OCI-LY3 (cell line): ENCODE results near the gene LRRC74B.

ENCODE experiments used
- EZH2phosphoT487 ChIP-seq: fragments of 200-600 bp; shearing (Covaris generic); IDR thresholded peaks from 2 replicates; pipeline ENCODE4 v1.6.1; 2018; ENCODE audit warnings: antibody characterized with exemption, mixed run types, low read depth
- TF ChIP-seq, protein P1 (sequence below): fragments of 200-600, 300-600 bp; sonication (generic); IDR thresholded peaks from 2 replicates; pipeline ENCODE4 v1.5.1; 2014; ENCODE audit warnings: antibody characterized with exemption, low read length, low read depth

GRCh38 chr22:21030032-21030431 is 15.7 kb upstream of the LRRC74B start:
- TF ChIP-seq, protein P1, sequence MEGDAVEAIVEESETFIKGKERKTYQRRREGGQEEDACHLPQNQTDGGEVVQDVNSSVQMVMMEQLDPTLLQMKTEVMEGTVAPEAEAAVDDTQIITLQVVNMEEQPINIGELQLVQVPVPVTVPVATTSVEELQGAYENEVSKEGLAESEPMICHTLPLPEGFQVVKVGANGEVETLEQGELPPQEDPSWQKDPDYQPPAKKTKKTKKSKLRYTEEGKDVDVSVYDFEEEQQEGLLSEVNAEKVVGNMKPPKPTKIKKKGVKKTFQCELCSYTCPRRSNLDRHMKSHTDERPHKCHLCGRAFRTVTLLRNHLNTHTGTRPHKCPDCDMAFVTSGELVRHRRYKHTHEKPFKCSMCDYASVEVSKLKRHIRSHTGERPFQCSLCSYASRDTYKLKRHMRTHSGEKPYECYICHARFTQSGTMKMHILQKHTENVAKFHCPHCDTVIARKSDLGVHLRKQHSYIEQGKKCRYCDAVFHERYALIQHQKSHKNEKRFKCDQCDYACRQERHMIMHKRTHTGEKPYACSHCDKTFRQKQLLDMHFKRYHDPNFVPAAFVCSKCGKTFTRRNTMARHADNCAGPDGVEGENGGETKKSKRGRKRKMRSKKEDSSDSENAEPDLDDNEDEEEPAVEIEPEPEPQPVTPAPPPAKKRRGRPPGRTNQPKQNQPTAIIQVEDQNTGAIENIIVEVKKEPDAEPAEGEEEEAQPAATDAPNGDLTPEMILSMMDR = no peak
- no peak for TF ChIP-seq EZH2phosphoT487
